HepG2 (cell line): ENCODE results near the gene C3orf52. TPM values are rescaled to one million over a fixed set of nuclear protein-coding genes. Genes with fewer than 3 reads are reported as not detected.
A peak's percentile ranks its signal among the peaks of the same experiment; 100 is the strongest.

Experiments
- ATAC-seq: fragments of 200-7000 bp; cut with Tn5 transposase; 3 replicates; pipeline ENCODE4 v1.9.1; 2020; ENCODE audit warnings: mild to moderate bottlenecking, moderate library complexity
- BruUV-seq: library from RNA; stranded (reverse); fragments of 400-500 nt; replicated peaks from 2 replicates; lab custom pipeline; 2021; lab: Mats Ljungman, UMichigan
- CTCF ChIA-PET: fragments of 300-600 bp; formaldehyde crosslinking; extraction: SDS; loops from one replicate; lab custom pipeline; 2021; ENCODE audit warnings: low total read pairs, inconsistent platforms, low intra/inter-chr PET ratio; lab: Yijun Ruan, JAX
- POLR2A ChIA-PET: fragments of 350-600 bp; sonication (Branson Sonifier 250); formaldehyde crosslinking; loops from one replicate; lab custom pipeline; 2020; ENCODE audit warnings: antibody characterized with exemption, inconsistent platforms; lab: Yijun Ruan, JAX
- DNase-seq: peaks from one replicate; pipeline ENCODE4 v3.0.0-alpha.2; 2015; ENCODE audit warnings: low spot score
- FAIRE-seq: peaks from 3 replicates; lab custom pipeline; 2011; peaks lifted over from hg19 to GRCh38; lab: Jason Lieb, UNC
- H2AFZ ChIP-seq: one replicate; pipeline ENCODE4 v1.6.1; 2011; ENCODE audit warnings: low read length, inconsistent platforms
- H3K27ac ChIP-seq: fragments of 300-600 bp; 3 replicates; pipeline ENCODE4 v1.8.0; 2011; ENCODE audit warnings: mixed run types, mild to moderate bottlenecking, mixed read lengths, low read length, inconsistent platforms; ENCODE audit not compliant: insufficient read depth; ENCODE audit errors: extremely low read length
- H3K27me3 ChIP-seq, 2 experiments: fragments of 200-600 bp in 1 of 2; 2 replicates in 1 of 2; 3 replicates in 1 of 2; pipeline versions ENCODE4 v1.6.0 to v1.8.0; 2011; ENCODE audit warnings: low read length in 2 of 2, mild to moderate bottlenecking in 2 of 2, moderate library complexity in 2 of 2, inconsistent platforms in 1 of 2; ENCODE audit not compliant: insufficient read depth in 2 of 2, control insufficient read depth in 1 of 2
- H3K36me3 ChIP-seq, 2 experiments: fragments of 200-600 bp in 1 of 2; replicated peaks in 1 of 2; 2 replicates in 1 of 2; 3 replicates in 1 of 2; pipeline versions ENCODE4 v1.5.1 to v1.8.0; 2011; ENCODE audit warnings: low read length in 2 of 2, inconsistent platforms in 1 of 2; ENCODE audit not compliant: insufficient read depth in 2 of 2, control insufficient read depth in 1 of 2
- H3K4me1 ChIP-seq: 2 replicates; pipeline ENCODE4 v1.5.1; 2012; ENCODE audit warnings: low read length, inconsistent platforms; ENCODE audit not compliant: insufficient read depth
- H3K4me2 ChIP-seq: 2 replicates; pipeline ENCODE4 v1.6.0; 2011; ENCODE audit warnings: low read depth, low read length, inconsistent platforms
- H3K4me3 ChIP-seq, 3 experiments: fragments of 200-600 bp in 1 of 3; sonication (generic), shearing (Covaris generic) in 1 of 3; replicated peaks in 1 of 3; 2 replicates each; pipeline ENCODE4 v1.5.1; 2011 to 2016; ENCODE audit warnings: low read length in 3 of 3, inconsistent platforms in 2 of 3, low read depth in 2 of 3, mild to moderate bottlenecking in 2 of 3, control low read depth in 1 of 3, mixed read lengths in 1 of 3; ENCODE audit not compliant: insufficient read depth in 1 of 3
- H3K79me2 ChIP-seq: one replicate; pipeline ENCODE4 v1.6.1; 2011; ENCODE audit warnings: low read length, inconsistent platforms; ENCODE audit not compliant: insufficient read depth
- H3K9ac ChIP-seq: 2 replicates; pipeline ENCODE4 v1.6.0; 2011; ENCODE audit warnings: mild to moderate bottlenecking, low read depth, low read length, inconsistent platforms; ENCODE audit not compliant: insufficient read depth
- H3K9me3 ChIP-seq: 2 replicates; pipeline ENCODE4 v1.5.1; 2012; ENCODE audit warnings: mild to moderate bottlenecking, low read length
- H4K20me1 ChIP-seq: 2 replicates; pipeline ENCODE4 v1.6.0; 2011; ENCODE audit warnings: inconsistent platforms, mild to moderate bottlenecking, low read length, moderate library complexity; ENCODE audit not compliant: insufficient read depth
- ATF7-NPFF ChIP-seq: sonication (generic); formaldehyde crosslinking; IDR thresholded peaks from 2 replicates; pipeline ENCODE4 v1.8.1; 2023; ENCODE audit warnings: mild to moderate bottlenecking, low read depth, missing genetic modification reagents, moderate library complexity
- FOSL1 ChIP-seq: sonication (generic); formaldehyde crosslinking; IDR thresholded peaks from 2 replicates; pipeline ENCODE4 v1.9.0; 2021; ENCODE audit warnings: missing genetic modification reagents, borderline replicate concordance
- FOXA1 ChIP-seq, 2 experiments: fragments of 450-650 bp in 1 of 2; sonication (generic) in 1 of 2; formaldehyde crosslinking in 1 of 2; IDR thresholded peaks; 2 replicates each; pipeline versions ENCODE4 v1.4.0 to v1.6.1; 2016 to 2020; ENCODE audit warnings: missing genetic modification reagents in 1 of 2
- KDM3A ChIP-seq: IDR thresholded peaks from 2 replicates; pipeline ENCODE4 v1.6.1; 2018; ENCODE audit warnings: low read depth, missing compliant biosample characterization
- REXO4 ChIP-seq: sonication (generic); formaldehyde crosslinking; IDR thresholded peaks from 2 replicates; pipeline ENCODE4 v1.8.0; 2022; ENCODE audit warnings: missing genetic modification reagents, mild to moderate bottlenecking, borderline replicate concordance
- SIX1 ChIP-seq: sonication (generic); formaldehyde crosslinking; IDR thresholded peaks from 2 replicates; pipeline ENCODE4 v1.4.0; 2020; ENCODE audit warnings: missing genetic modification reagents, borderline replicate concordance
- TMF1 ChIP-seq: sonication (generic); formaldehyde crosslinking; IDR thresholded peaks from 2 replicates; pipeline ENCODE4 v1.8.1; 2022; ENCODE audit warnings: low read depth, missing genetic modification reagents
- ZFP36 ChIP-seq: fragments of 150-350 bp; IDR thresholded peaks from 2 replicates; pipeline ENCODE4 v1.6.1; 2018; ENCODE audit warnings: borderline replicate concordance, low read length, low read depth; ENCODE audit not compliant: partially characterized antibody
- ZNF225 ChIP-seq: sonication (generic); formaldehyde crosslinking; IDR thresholded peaks from 2 replicates; pipeline ENCODE4 v1.4.0; 2020; ENCODE audit warnings: mild to moderate bottlenecking, missing genetic modification reagents
- ZNF670 ChIP-seq: sonication (generic); formaldehyde crosslinking; IDR thresholded peaks from 2 replicates; pipeline ENCODE4 v1.8.0; 2022; ENCODE audit warnings: mild to moderate bottlenecking, missing genetic modification reagents, borderline replicate concordance
- ZSCAN9 ChIP-seq: IDR thresholded peaks from 2 replicates; pipeline ENCODE4 v1.6.1; 2016; ENCODE audit warnings: borderline replicate concordance
- WGBS: methylation state at CpG from one replicate; pipeline ENCODE4 v1.1.6; 2017; ENCODE audit warnings: low lambda C conversion rate; 5-methylcytosine and 5-hydroxymethylcytosine counted together
- in situ Hi-C: cut with HindIII; loops from 2 replicates; pipeline ENCODE4 v1.10.0; 2017; ENCODE audit warnings: low pct_unique_long_range_greater_than_20kb; ENCODE audit not compliant: extremely low pct_ligation_motif_present
- intact Hi-C: fragments of 100-400 bp; cut with micrococcal nuclease; formaldehyde crosslinking; loops from one replicate; pipeline ENCODE4 v1.10.0; 2022; ENCODE audit not compliant: unreplicated experiment
- polyA plus RNA-seq, 8 experiments: library from polyadenylated mRNA; depleted of rRNA in 3 of 8; stranded (reverse) in 7 of 8; unstranded in 1 of 8; fragments of >200 nt; fragmentation: Illumina TruSeq in 4 of 8; extraction: Trizol in 4 of 8; gene quantifications; 2 replicates each; pipeline versions ENCODE4 v1.2.1 to v1.2.3, GENCODE V29; 2011 to 2016; ENCODE audit warnings: low read depth in 4 of 8, missing spikeins in 1 of 8, mixed read lengths in 1 of 8; ENCODE audit not compliant: insufficient read depth in 1 of 8
- total RNA-seq, 5 experiments: library from RNA; depleted of rRNA; stranded (reverse); fragments of >200 nt; fragmentation: Illumina TruSeq; extraction: Trizol; gene quantifications; 2 replicates each; pipeline ENCODE4 v1.2.3, GENCODE V29; 2016; ENCODE audit warnings: low read depth in 1 of 5
- TF ChIP-seq, protein P1 (sequence below): sonication (generic); formaldehyde crosslinking; IDR thresholded peaks from 2 replicates; pipeline ENCODE4 v1.5.0; 2020; ENCODE audit warnings: mild to moderate bottlenecking, missing genetic modification reagents
- TF ChIP-seq, protein P2 (sequence below): sonication (generic); formaldehyde crosslinking; IDR thresholded peaks from 2 replicates; pipeline ENCODE4 v1.5.0; 2020; ENCODE audit warnings: missing genetic modification reagents

Gene C3orf52
- total and polyA plus RNA-seq, 2 of the 13 experiments (the other 11 are each of a cell fraction or from before 2014, with no cell fraction given) = 0.79 to 1.2 TPM

DNA sequence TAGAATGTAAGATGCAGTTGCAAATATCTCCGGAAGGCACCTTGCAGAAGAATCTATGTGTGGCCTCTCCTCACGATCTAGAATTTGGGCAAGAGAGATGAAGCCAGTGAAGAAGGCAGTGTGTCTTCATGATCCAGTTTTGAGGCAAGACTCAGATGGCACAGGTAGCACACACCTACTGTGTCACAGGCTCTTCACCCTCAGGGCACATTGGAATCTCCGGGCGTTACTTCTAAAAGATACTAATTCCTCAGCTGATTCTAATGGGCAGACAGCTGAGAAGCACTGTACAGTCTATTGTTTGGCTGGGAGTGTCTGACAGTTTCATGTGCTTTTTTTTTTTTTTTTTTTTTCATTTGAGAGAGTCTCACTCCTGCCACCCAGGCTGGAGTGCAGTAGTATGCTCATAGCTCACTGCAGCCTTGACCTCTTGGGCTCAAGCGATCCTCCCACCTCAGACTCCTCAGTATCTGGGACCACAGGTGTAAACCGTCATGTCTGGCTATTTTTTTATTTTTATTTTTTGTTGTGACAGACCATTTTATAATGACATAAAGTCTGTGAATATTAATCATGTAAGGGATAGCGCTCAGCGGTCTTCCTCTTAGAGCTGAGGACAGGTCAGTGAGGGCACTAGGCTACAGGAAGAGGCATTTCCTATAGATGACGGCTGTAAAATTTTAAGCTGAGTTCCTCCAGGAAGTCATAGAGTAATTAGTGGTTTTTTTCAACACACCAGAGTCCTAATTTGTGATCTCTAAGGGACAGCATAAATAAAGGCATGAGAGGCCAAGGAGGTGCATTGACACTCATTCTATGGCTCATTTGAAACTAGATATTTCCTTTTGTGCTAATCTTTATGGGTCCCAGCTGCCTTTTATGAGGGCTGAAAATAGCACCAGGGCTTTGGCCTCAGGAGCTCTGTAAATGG lies 4.0 kb downstream of the C3orf52 start:
- Histone ChIP-seq H4K20me1 (no peaks in the 10 kb centered on the region), H2AFZ (no peak overlapping the region), H3K9me3 (no peaks in the 10 kb centered on the region), H3K4me2 (no peak overlapping the region), H3K27me3 (no peaks in the 10 kb centered on the region; a peak in 2 of 5 replicates), H3K9ac (no peak overlapping the region), H3K27ac (no peak overlapping the region), H3K4me3 (no peak overlapping the region), H3K36me3 (no peaks in the 10 kb centered on the region), H3K4me1 (peaks cover 32% of the 10 kb centered on the region), H3K79me2 (no peaks in the 10 kb centered on the region)
- DNase-seq (no peak), FAIRE-seq (no peak), ATAC-seq (no peak)
- CTCF ChIA-PET = no interaction called here
- intact Hi-C loops = no loop called here
- in situ Hi-C loops = no loop called here
- TF ChIP-seq ZNF670 (CRISPR knock-in tag) = no peak
- TF ChIP-seq, protein P1, sequence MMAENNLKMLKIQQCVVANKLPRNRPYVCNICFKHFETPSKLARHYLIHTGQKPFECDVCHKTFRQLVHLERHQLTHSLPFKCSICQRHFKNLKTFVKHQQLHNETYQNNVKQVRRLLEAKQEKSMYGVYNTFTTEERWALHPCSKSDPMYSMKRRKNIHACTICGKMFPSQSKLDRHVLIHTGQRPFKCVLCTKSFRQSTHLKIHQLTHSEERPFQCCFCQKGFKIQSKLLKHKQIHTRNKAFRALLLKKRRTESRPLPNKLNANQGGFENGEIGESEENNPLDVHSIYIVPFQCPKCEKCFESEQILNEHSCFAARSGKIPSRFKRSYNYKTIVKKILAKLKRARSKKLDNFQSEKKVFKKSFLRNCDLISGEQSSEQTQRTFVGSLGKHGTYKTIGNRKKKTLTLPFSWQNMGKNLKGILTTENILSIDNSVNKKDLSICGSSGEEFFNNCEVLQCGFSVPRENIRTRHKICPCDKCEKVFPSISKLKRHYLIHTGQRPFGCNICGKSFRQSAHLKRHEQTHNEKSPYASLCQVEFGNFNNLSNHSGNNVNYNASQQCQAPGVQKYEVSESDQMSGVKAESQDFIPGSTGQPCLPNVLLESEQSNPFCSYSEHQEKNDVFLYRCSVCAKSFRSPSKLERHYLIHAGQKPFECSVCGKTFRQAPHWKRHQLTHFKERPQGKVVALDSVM = peak; percentile 39
- POLR2A ChIA-PET = no interaction called here
- no TSS peak for BruUV-seq
- WGBS = 76% methylated on average over 9 of the region's 9 CpGs

DNA sequence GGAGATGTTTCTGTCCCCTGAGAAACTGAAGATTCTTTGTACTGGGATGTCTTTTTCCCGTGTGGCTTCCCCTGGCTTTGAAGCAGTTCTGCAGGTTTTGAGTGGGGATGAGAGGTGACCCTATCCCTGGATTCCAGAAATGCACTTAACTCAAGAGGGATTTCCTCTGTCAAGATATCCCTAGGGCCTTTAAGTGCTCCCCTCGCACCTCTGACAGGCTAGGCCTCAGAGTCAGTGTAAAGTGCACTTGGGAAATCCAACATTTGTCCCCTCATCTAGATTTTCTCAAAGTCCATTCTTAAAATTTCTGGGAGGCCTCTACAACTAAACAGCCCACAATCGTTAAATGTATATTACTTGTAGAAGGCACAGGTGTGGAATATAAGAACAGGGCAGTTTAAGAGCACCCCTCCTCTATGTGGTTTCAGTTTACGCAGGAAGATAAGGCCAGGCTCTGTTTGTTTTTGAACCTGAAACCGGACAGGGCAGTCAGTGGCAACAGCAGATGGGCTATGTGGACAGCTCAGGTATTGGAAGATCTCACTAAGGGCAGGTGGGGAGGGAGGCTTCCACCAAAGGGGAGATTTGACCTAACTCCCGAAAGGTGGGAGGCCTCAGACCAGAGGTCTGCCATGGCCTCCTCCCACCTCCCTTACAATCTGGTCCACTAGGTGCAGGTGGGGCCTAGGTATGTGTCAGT lies 4.8 kb downstream of the C3orf52 start:
- Histone ChIP-seq H3K36me3 (no peaks in the 10 kb centered on the region), H3K4me2 (no peak overlapping the region), H2AFZ (no peak overlapping the region), H3K9ac (no peak overlapping the region), H3K9me3 (no peaks in the 10 kb centered on the region), H4K20me1 (no peaks in the 10 kb centered on the region), H3K27me3 (no peaks in the 10 kb centered on the region; a peak in 2 of 5 replicates), H3K4me3 (no peak overlapping the region), H3K27ac (no peak overlapping the region), H3K4me1 (peaks cover 24% of the 10 kb centered on the region), H3K79me2 (no peaks in the 10 kb centered on the region)
- ATAC-seq (peak; percentile 51), FAIRE-seq (no peak), DNase-seq (no peak)
- no TSS peak for BruUV-seq
- ChIA-PET CTCF (no interaction called here), POLR2A (no interaction called here)
- intact Hi-C loops (no loop called here), in situ Hi-C loops (no loop called here)
- 12% methylated on average over 6 of the region's 6 CpGs for WGBS
- TF ChIP-seq, protein P2, sequence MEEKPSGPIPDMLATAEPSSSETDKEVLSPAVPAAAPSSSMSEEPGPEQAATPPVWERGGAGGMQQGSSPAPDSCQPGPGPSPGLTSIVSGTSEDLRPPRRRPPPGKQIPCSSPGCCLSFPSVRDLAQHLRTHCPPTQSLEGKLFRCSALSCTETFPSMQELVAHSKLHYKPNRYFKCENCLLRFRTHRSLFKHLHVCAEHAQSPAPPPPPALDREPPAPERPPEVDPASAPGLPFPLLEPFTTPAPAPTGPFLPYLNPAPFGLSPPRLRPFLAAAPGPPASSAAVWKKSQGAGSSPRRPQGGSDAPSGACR = no peak
- TF ChIP-seq ZFP36 (no peak), FOSL1 (CRISPR knock-in tag) (no peak), TMF1 (CRISPR knock-in tag) (no peak), ZNF225 (CRISPR knock-in tag) (no peak), FOXA1 (IDR thresholded peaks at IDR 0.05) (no peak), FOXA1 (CRISPR knock-in tag; IDR thresholded peaks at IDR 0.05) (peak; percentile 47; the same call in 1 of the 2 replicates), ATF7-NPFF (CRISPR knock-in tag) (no peak), SIX1 (CRISPR knock-in tag) (peak; percentile 77; the same call in 1 of the 2 replicates), REXO4 (CRISPR knock-in tag) (no peak), ZSCAN9 (CRISPR knock-in tag) (no peak), KDM3A (CRISPR knock-in tag) (no peak)
